ENCODE results near the gene HOXA7. TPM values are rescaled to one million over a fixed set of nuclear protein-coding genes. Genes with fewer than 3 reads are reported as not detected.

Gene HOXA7
- total and polyA plus RNA-seq, 2 donors (not counting 1 experiment from before 2014, with no cell fraction given) = 0.37 TPM; not detected in 1

DNA sequence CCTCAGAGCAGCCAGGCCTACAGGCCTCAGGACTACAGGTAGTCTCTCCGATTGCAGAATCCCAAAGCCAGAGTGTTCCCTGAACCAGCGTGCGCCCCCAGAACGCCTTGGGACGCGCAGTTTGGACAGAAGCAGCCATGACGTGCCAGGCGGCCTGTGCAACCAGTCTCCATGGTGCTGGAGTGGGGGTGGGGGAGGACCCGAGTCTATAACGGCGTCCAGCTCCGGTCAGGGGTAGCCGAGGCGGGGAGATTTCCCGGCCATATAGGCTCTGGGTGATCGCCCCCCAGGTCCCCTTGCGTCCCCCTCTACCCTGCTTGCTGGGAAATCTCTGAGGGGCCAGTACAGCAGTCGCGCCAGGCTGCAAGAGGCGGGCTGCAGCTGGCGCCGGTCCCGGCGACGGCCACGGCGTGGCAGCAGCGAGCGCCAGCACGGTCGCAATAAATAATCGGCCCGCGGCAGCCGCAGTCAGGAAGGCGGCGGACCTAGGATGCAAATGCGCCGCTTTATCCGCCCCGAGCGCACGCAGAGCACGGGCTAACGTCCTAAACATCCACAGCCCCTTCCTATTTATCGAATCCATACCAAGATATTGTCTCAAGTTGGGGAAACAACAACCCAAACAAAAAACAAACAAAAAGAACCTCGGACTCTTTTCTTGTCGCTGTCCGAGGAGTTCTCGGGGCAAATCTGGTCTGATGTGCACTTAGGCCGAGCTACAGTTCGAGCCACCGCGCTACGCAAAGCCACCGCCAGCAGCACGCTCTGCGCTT, 5.7 kb downstream of the HOXA7 start:
- peaks cover 62 to 71% of the 10 kb centered on the region in 2 donors for H3K4me1 ChIP-seq (ENCODE audit: control insufficient read depth in 2 of 2, insufficient read depth in 2 of 2, low read length in 2 of 2)
- ChIA-PET CTCF (interaction anchor here (0.6 to 6.9 kb wide), 19 partner anchors 8 to 1299 kb away, joined by 3 to 52 read pairs (median 3); no protein-coding TSS in a partner anchor), POLR2A (interaction anchor here (0.5 to 1.0 kb wide), 2 partner anchors 23 to 956 kb away, joined by 3 read pairs; no protein-coding TSS in a partner anchor)
- H3K9me3 ChIP-seq (ENCODE audit: control extremely low read depth in 1 of 3, control insufficient read depth in 2 of 3, insufficient read depth in 1 of 3, low read length in 2 of 3) = peaks cover 0 to 84% (median 11%) of the 10 kb centered on the region in 3 donors
- H3K9ac ChIP-seq (ENCODE audit: low read length) = peak overlapping the region; percentile 30
- peak overlapping the region; percentile 79 for H3K4me2 ChIP-seq (replicated peaks; ENCODE audit: low read depth, low read length, poor library complexity, severe bottlenecking)
- Mint-ChIP-seq H3K9me3 (ENCODE audit: insufficient read depth) (no peaks in the 10 kb centered on the region), H3K27ac (peak overlapping the region; percentile 73), H3K4me3 (peak overlapping the region; percentile 83), H3K4me1 (peaks cover 43% of the 10 kb centered on the region), H3K27me3 (peaks cover 74% of the 10 kb centered on the region)
- intact Hi-C loops (cut with micrococcal nuclease) = loop anchor here (1.0 to 5.0 kb wide), 3 partner anchors 37 to 770 kb away; partner anchors contain the start of gene HOXA11
- H4K20me1 ChIP-seq (ENCODE audit: control insufficient read depth, insufficient read depth, low read length, poor library complexity, severe bottlenecking) = peaks cover 10% of the 10 kb centered on the region
- peak overlapping the region; percentile 50 for H2AFZ ChIP-seq (ENCODE audit: insufficient read depth, low read depth, low read length, poor library complexity, severe bottlenecking)
- H3K27ac ChIP-seq (ENCODE audit: low read length in 2 of 2) = no peak overlapping the region
- DNase-seq = peak; percentile 86
- no peaks in the 10 kb centered on the region for H3K79me2 ChIP-seq (ENCODE audit: control insufficient read depth, insufficient read depth, low read length)
- peak; percentile 86 for ATAC-seq (ENCODE audit: low read depth)
- H3K36me3 ChIP-seq (replicated peaks in 1 of 2; ENCODE audit: control extremely low read depth in 1 of 2, control insufficient read depth in 1 of 2, extremely low read depth in 1 of 2, insufficient read depth in 2 of 2, low read length in 1 of 2) = no peaks in the 10 kb centered on the region
- peak overlapping the region; percentile 26 to 48 (median 34) for H3K4me3 ChIP-seq (ENCODE audit: control extremely low read depth in 1 of 5, extremely low read depth in 1 of 5, insufficient read depth in 1 of 5, low read depth in 2 of 5, low read length in 4 of 5)
- under 1% methylated on average over 58 of the region's 58 CpGs for WGBS (ENCODE audit: insufficient coverage)
- H3K27me3 ChIP-seq (replicated peaks in 1 of 4; ENCODE audit: control extremely low read depth in 1 of 4, control insufficient read depth in 3 of 4, insufficient read depth in 4 of 4, low read length in 3 of 4) = peaks cover 0 to 99% (median 85%) of the 10 kb centered on the region in 4 experiments
- TF ChIP-seq EZH2 (IDR thresholded peaks at IDR 0.05; ENCODE audit: borderline replicate concordance, insufficient read depth, low read depth, low read length, poor library complexity, severe bottlenecking) = peak; percentile 35
- TF ChIP-seq, protein P1, sequence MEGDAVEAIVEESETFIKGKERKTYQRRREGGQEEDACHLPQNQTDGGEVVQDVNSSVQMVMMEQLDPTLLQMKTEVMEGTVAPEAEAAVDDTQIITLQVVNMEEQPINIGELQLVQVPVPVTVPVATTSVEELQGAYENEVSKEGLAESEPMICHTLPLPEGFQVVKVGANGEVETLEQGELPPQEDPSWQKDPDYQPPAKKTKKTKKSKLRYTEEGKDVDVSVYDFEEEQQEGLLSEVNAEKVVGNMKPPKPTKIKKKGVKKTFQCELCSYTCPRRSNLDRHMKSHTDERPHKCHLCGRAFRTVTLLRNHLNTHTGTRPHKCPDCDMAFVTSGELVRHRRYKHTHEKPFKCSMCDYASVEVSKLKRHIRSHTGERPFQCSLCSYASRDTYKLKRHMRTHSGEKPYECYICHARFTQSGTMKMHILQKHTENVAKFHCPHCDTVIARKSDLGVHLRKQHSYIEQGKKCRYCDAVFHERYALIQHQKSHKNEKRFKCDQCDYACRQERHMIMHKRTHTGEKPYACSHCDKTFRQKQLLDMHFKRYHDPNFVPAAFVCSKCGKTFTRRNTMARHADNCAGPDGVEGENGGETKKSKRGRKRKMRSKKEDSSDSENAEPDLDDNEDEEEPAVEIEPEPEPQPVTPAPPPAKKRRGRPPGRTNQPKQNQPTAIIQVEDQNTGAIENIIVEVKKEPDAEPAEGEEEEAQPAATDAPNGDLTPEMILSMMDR (IDR thresholded peaks at IDR 0.05) = peak; percentile 88

All from B cell (primary cell).